B cell (primary cell): ENCODE results near the gene ARG1. TPM values are rescaled to one million over a fixed set of nuclear protein-coding genes. Genes with fewer than 3 reads are reported as not detected.

Experiments
- ATAC-seq: fragments of 200-7000 bp; cut with Tn5 transposase; one replicate; pipeline ENCODE4 v1.10.0; 2021; ENCODE audit warnings: low read depth, mild to moderate bottlenecking, moderate number of reproducible peaks, moderate library complexity
- CTCF ChIA-PET: fragments of 350-600 bp; sonication (Branson Sonifier 250); formaldehyde crosslinking; loops from one replicate; lab custom pipeline; 2021; ENCODE audit warnings: antibody characterized with exemption, inconsistent platforms; lab: Charles Lee
- POLR2A ChIA-PET: fragments of 350-600 bp; sonication (Branson Sonifier 250); formaldehyde crosslinking; loops from one replicate; lab custom pipeline; 2021; ENCODE audit warnings: antibody characterized with exemption; lab: Charles Lee
- DNase-seq: peaks from one replicate; pipeline ENCODE4 v3.0.0; 2013
- H2AFZ ChIP-seq: 2 replicates; pipeline ENCODE4 v1.6.1; 2012; ENCODE audit warnings: mild to moderate bottlenecking, low read depth, low read length; ENCODE audit not compliant: insufficient read depth, poor library complexity, severe bottlenecking
- H3K27ac ChIP-seq, 2 donors: 1 replicate in 1 of 2; 2 replicates in 1 of 2; pipeline ENCODE4 v1.5.1; 2012 to 2013; ENCODE audit warnings: low read length in 2 of 2, mild to moderate bottlenecking in 2 of 2, moderate library complexity in 1 of 2
- H3K27me3 ChIP-seq, 4 experiments: fragments of 200-600 bp in 1 of 4; sonication (generic) in 1 of 4; replicated peaks in 1 of 4; 1 replicate in 2 of 4; 2 replicates in 2 of 4; pipeline versions ENCODE4 v1.6.1 to v1.7.0; 2013 to 2016; ENCODE audit warnings: low read length in 3 of 4, mild to moderate bottlenecking in 2 of 4, mixed read lengths in 1 of 4, moderate library complexity in 1 of 4; ENCODE audit not compliant: insufficient read depth in 4 of 4, control insufficient read depth in 3 of 4; ENCODE audit errors: control extremely low read depth in 1 of 4
- H3K36me3 ChIP-seq, 2 experiments: replicated peaks in 1 of 2; 1 replicate in 1 of 2; 2 replicates in 1 of 2; pipeline versions ENCODE4 v1.6.1 to v1.7.1; 2013; ENCODE audit warnings: low read length in 1 of 2; ENCODE audit not compliant: insufficient read depth in 2 of 2, control insufficient read depth in 1 of 2; ENCODE audit errors: control extremely low read depth in 1 of 2, extremely low read depth in 1 of 2
- H3K4me1 ChIP-seq, 2 donors: fragments of 200-600 bp in 1 of 2; sonication (generic) in 1 of 2; 1 replicate in 1 of 2; 2 replicates in 1 of 2; pipeline versions ENCODE4 v1.5.1 to v1.6.1; 2013 to 2017; ENCODE audit warnings: low read length in 2 of 2; ENCODE audit not compliant: control insufficient read depth in 2 of 2, insufficient read depth in 2 of 2
- H3K4me2 ChIP-seq: replicated peaks from 2 replicates; pipeline ENCODE3; 2012; ENCODE audit warnings: mild to moderate bottlenecking, low read depth, low read length; ENCODE audit not compliant: poor library complexity, severe bottlenecking
- H3K4me3 ChIP-seq, 5 experiments: fragments of 200-600 bp in 1 of 5; sonication (generic) in 1 of 5; 1 replicate in 3 of 5; 2 replicates in 2 of 5; pipeline versions ENCODE4 v1.5.1 to v1.7.0; 2011 to 2016; ENCODE audit warnings: low read length in 4 of 5, mild to moderate bottlenecking in 4 of 5, low read depth in 2 of 5, control low read depth in 1 of 5, moderate library complexity in 1 of 5; ENCODE audit not compliant: insufficient read depth in 1 of 5; ENCODE audit errors: control extremely low read depth in 1 of 5, extremely low read depth in 1 of 5
- H3K79me2 ChIP-seq: fragments of 200-600 bp; sonication (generic); one replicate; pipeline ENCODE4 v1.6.0; 2016; ENCODE audit warnings: low read length; ENCODE audit not compliant: control insufficient read depth, insufficient read depth
- H3K9ac ChIP-seq: fragments of 200-600 bp; sonication (generic); 2 replicates; pipeline ENCODE4 v1.6.1; 2017; ENCODE audit warnings: mild to moderate bottlenecking, low read length, moderate library complexity
- H3K9me3 ChIP-seq, 3 donors: one replicate each; pipeline versions ENCODE4 v1.6.1 to v1.7.1; 2013; ENCODE audit warnings: low read length in 2 of 3; ENCODE audit not compliant: control insufficient read depth in 2 of 3, insufficient read depth in 1 of 3; ENCODE audit errors: control extremely low read depth in 1 of 3
- H4K20me1 ChIP-seq: 2 replicates; pipeline ENCODE4 v1.6.0; 2012; ENCODE audit warnings: mild to moderate bottlenecking, low read length; ENCODE audit not compliant: insufficient read depth, control insufficient read depth, poor library complexity, severe bottlenecking
- H3K27ac Mint-ChIP-seq: one replicate; pipeline ENCODE4 v1.8.0; 2021; ENCODE audit warnings: mixed read lengths
- H3K27me3 Mint-ChIP-seq: one replicate; pipeline ENCODE4 v1.8.0; 2021; ENCODE audit warnings: mixed read lengths
- H3K4me1 Mint-ChIP-seq: one replicate; pipeline ENCODE4 v1.8.0; 2021; ENCODE audit warnings: mixed read lengths
- H3K4me3 Mint-ChIP-seq: one replicate; pipeline ENCODE4 v1.8.0; 2021; ENCODE audit warnings: mixed read lengths
- H3K9me3 Mint-ChIP-seq: one replicate; pipeline ENCODE4 v1.8.0; 2022; ENCODE audit warnings: mixed read lengths; ENCODE audit not compliant: insufficient read depth
- EZH2 ChIP-seq: IDR thresholded peaks from 2 replicates; pipeline ENCODE4 v1.6.1; 2012; ENCODE audit warnings: borderline replicate concordance, low read depth, mild to moderate bottlenecking, moderate library complexity, low read length; ENCODE audit not compliant: insufficient read depth, poor library complexity, severe bottlenecking
- WGBS: methylation state at CpG from one replicate; pipeline ENCODE4 v1.1.5; 2013; ENCODE audit warnings: missing lambda C conversion rate; ENCODE audit not compliant: insufficient coverage; 5-methylcytosine and 5-hydroxymethylcytosine counted together
- intact Hi-C: fragments of 100-400 bp; cut with micrococcal nuclease; formaldehyde crosslinking; loops from one replicate; pipeline ENCODE4 v1.10.0; 2022
- polyA plus RNA-seq: library from polyadenylated mRNA; depleted of rRNA; stranded (reverse); fragments of >200 nt; gene quantifications from 2 replicates; pipeline ENCODE4 v1.2.3, GENCODE V29; 2012
- total RNA-seq, 2 donors: library from RNA; stranded (reverse); fragments of 120-200 nt in 1 of 2; gene quantifications; 1 replicate in 1 of 2; 2 replicates in 1 of 2; pipeline versions ENCODE4 v1.2.3 to v1.2.4, GENCODE V29; 2013 to 2022
- TF ChIP-seq, protein P1 (sequence below): fragments of 200-600 bp; IDR thresholded peaks from one replicate; pipeline ENCODE4 v1.8.0; 2022; ENCODE audit warnings: antibody characterized with exemption, mild to moderate bottlenecking

Gene ARG1
- total and polyA plus RNA-seq, 2 donors (not counting 1 experiment from before 2014, with no cell fraction given) = not detected

GRCh38 chr6:131597446-131597845 is 24.4 kb downstream of the ARG1 start:
- Mint-ChIP-seq H3K4me3 (no peak overlapping the region), H3K27me3 (no peaks in the 10 kb centered on the region), H3K4me1 (no peaks in the 10 kb centered on the region), H3K9me3 (no peaks in the 10 kb centered on the region), H3K27ac (no peak overlapping the region)
- Histone ChIP-seq H3K36me3 (peaks cover 37 to 80% of the 10 kb centered on the region in 2 experiments), H3K27ac (no peak overlapping the region), H3K9me3 (no peaks in the 10 kb centered on the region), H4K20me1 (no peaks in the 10 kb centered on the region), H3K79me2 (no peaks in the 10 kb centered on the region), H3K4me1 (no peaks in the 10 kb centered on the region), H3K4me2 (no peak overlapping the region), H3K9ac (no peak overlapping the region), H3K27me3 (no peaks in the 10 kb centered on the region), H2AFZ (no peak overlapping the region), H3K4me3 (no peak overlapping the region)
- intact Hi-C loops = loop anchor here (1.0 to 10.0 kb wide), 2 partner anchors 398 to 1533 kb away; no protein-coding TSS in a partner anchor
- ChIA-PET CTCF (interaction anchor here (0.6 to 2.6 kb wide), 5 partner anchors 17 to 1276 kb away, joined by 3 to 9 read pairs (median 6); no protein-coding TSS in a partner anchor), POLR2A (no interaction called here)
- no peak for TF ChIP-seq EZH2
- TF ChIP-seq, protein P1, sequence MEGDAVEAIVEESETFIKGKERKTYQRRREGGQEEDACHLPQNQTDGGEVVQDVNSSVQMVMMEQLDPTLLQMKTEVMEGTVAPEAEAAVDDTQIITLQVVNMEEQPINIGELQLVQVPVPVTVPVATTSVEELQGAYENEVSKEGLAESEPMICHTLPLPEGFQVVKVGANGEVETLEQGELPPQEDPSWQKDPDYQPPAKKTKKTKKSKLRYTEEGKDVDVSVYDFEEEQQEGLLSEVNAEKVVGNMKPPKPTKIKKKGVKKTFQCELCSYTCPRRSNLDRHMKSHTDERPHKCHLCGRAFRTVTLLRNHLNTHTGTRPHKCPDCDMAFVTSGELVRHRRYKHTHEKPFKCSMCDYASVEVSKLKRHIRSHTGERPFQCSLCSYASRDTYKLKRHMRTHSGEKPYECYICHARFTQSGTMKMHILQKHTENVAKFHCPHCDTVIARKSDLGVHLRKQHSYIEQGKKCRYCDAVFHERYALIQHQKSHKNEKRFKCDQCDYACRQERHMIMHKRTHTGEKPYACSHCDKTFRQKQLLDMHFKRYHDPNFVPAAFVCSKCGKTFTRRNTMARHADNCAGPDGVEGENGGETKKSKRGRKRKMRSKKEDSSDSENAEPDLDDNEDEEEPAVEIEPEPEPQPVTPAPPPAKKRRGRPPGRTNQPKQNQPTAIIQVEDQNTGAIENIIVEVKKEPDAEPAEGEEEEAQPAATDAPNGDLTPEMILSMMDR = peak; percentile 21
- DNase-seq (peak; percentile 13), ATAC-seq (no peak)
- WGBS = no CpG with 5 or more reads among the region's 3 CpGs

DNA sequence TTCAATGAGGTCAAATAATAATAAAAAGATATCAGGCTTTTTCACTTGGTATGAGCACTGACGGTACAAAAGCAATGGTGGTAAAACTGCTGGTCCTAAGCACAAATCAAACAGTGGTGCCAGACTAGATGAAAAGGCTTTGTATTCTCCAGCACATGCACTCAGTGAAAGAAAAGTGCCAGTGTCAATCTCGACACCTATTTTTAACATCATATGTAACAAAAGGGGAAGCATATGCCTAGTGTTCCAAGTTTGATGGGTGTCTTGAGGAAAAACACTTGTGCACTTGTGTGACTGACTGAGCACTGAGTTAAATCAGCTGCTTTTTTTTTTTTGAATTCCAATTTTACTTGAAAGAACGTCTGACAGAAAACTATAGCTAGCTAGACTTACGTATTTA is 27.7 kb downstream of the ARG1 start:
- TF ChIP-seq EZH2 = no peak
- TF ChIP-seq, protein P1 = no peak
- no peak overlapping the region for H3K4me3 Mint-ChIP-seq
- H3K27me3 Mint-ChIP-seq = no peaks in the 10 kb centered on the region
- H3K36me3 ChIP-seq = peaks cover 34 to 91% of the 10 kb centered on the region in 2 experiments
- intact Hi-C loops = no loop called here
- no peaks in the 10 kb centered on the region for H3K9me3 ChIP-seq
- no peak overlapping the region for H3K27ac ChIP-seq
- no peak for DNase-seq
- H3K4me1 Mint-ChIP-seq = no peaks in the 10 kb centered on the region
- H3K4me1 ChIP-seq = no peaks in the 10 kb centered on the region
- no peaks in the 10 kb centered on the region for H3K9me3 Mint-ChIP-seq
- H3K9ac ChIP-seq = no peak overlapping the region
- H3K27me3 ChIP-seq = no peaks in the 10 kb centered on the region
- H3K27ac Mint-ChIP-seq = no peak overlapping the region
- no peaks in the 10 kb centered on the region for H4K20me1 ChIP-seq
- H2AFZ ChIP-seq = no peak overlapping the region
- H3K4me3 ChIP-seq = no peak overlapping the region
- H3K4me2 ChIP-seq = no peak overlapping the region
- no peak for ATAC-seq
- no CpG with 5 or more reads among the region's 4 CpGs for WGBS
- CTCF ChIA-PET = interaction anchor here (0.9 to 1.2 kb wide), 2 partner anchors 27 to 401 kb away, joined by 3 read pairs; partner anchors contain the start of gene MED23
- no peaks in the 10 kb centered on the region for H3K79me2 ChIP-seq
- POLR2A ChIA-PET = no interaction called here
